BJ (cell line): Measurements from ENCODE around the gene CCDC117. TPM values are rescaled to one million over a fixed set of nuclear protein-coding genes. Genes with fewer than 3 reads are reported as not detected.

Experiments used
- CTCF ChIA-PET: fragments of 350-600 bp; formaldehyde crosslinking; extraction: SDS; loops from one replicate; lab custom pipeline; 2021; ENCODE audit warnings: antibody characterized with exemption, inconsistent platforms; lab: Yijun Ruan, JAX
- POLR2A ChIA-PET: fragments of 300-600 bp; sonication (Branson Sonifier 250); formaldehyde crosslinking; extraction: SDS; loops from one replicate; lab custom pipeline; 2021; ENCODE audit warnings: antibody characterized with exemption; lab: Charles Lee
- DNase-seq: peaks from one replicate; pipeline ENCODE4 v3.0.0-alpha.2; 2011; ENCODE audit warnings: low read depth
- H3K27me3 ChIP-seq: 2 replicates; pipeline ENCODE4 v1.6.0; 2011; ENCODE audit warnings: low read length; ENCODE audit not compliant: control insufficient read depth, insufficient read depth
- H3K36me3 ChIP-seq: 2 replicates; pipeline ENCODE4 v1.5.1; 2011; ENCODE audit warnings: low read length; ENCODE audit not compliant: control insufficient read depth, insufficient read depth
- H3K4me3 ChIP-seq: 2 replicates; pipeline ENCODE4 v1.5.1; 2011; ENCODE audit warnings: low read depth, mild to moderate bottlenecking, control low read depth, low read length
- polyA plus RNA-seq: library from polyadenylated mRNA; depleted of rRNA; stranded (reverse); fragments of >200 nt; gene quantifications from 2 replicates; pipeline ENCODE4 v1.2.3, GENCODE V29; 2011
- TF ChIP-seq, protein P1 (sequence below): IDR thresholded peaks from 2 replicates; pipeline ENCODE4 v1.5.1; 2011; ENCODE audit warnings: low read depth, mild to moderate bottlenecking, control low read depth, inconsistent platforms, low read length, moderate library complexity; ENCODE audit not compliant: insufficient read depth

The CCDC117 gene
- polyA plus RNA-seq, 1 experiment: 4.5 TPM

GRCh38 chr22:28783786-28784671, 11.5 kb downstream of the CCDC117 start:
- no peak for DNase-seq
- Histone ChIP-seq H3K27me3 (no peaks in the 10 kb centered on the region), H3K36me3 (peaks cover 18% of the 10 kb centered on the region), H3K4me3 (no peak overlapping the region)
- CTCF ChIA-PET: interaction anchor here (0.7 to 2.0 kb wide), 5 partner anchors 11 to 158 kb away, joined by 3 to 7 read pairs (median 4); partner anchors contain the start of gene CCDC117
- TF ChIP-seq, protein P1, sequence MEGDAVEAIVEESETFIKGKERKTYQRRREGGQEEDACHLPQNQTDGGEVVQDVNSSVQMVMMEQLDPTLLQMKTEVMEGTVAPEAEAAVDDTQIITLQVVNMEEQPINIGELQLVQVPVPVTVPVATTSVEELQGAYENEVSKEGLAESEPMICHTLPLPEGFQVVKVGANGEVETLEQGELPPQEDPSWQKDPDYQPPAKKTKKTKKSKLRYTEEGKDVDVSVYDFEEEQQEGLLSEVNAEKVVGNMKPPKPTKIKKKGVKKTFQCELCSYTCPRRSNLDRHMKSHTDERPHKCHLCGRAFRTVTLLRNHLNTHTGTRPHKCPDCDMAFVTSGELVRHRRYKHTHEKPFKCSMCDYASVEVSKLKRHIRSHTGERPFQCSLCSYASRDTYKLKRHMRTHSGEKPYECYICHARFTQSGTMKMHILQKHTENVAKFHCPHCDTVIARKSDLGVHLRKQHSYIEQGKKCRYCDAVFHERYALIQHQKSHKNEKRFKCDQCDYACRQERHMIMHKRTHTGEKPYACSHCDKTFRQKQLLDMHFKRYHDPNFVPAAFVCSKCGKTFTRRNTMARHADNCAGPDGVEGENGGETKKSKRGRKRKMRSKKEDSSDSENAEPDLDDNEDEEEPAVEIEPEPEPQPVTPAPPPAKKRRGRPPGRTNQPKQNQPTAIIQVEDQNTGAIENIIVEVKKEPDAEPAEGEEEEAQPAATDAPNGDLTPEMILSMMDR: no peak
- POLR2A ChIA-PET: interaction anchor here (0.6 kb wide), 1 partner anchor 14 kb away, joined by 4 read pairs; no protein-coding TSS in a partner anchor

GRCh38 chr22:28788601-28789000, 16.1 kb downstream of the CCDC117 start:
- TF ChIP-seq, protein P1: no peak
- Histone ChIP-seq H3K27me3 (no peaks in the 10 kb centered on the region), H3K36me3 (peaks cover 12% of the 10 kb centered on the region), H3K4me3 (no peak overlapping the region)
- CTCF ChIA-PET: interaction anchor here (1.0 to 1.7 kb wide), 2 partner anchors 9 to 253 kb away, joined by 3 to 4 read pairs; no protein-coding TSS in a partner anchor
- POLR2A ChIA-PET: interaction anchor here (0.6 kb wide), 1 partner anchor 263 kb away, joined by 8 read pairs; no protein-coding TSS in a partner anchor
- no peak for DNase-seq

GRCh38 chr22:28791124-28791523, 18.6 kb downstream of the CCDC117 start:
- H3K4me3 ChIP-seq: no peak overlapping the region
- POLR2A ChIA-PET: no interaction called here
- H3K27me3 ChIP-seq: no peaks in the 10 kb centered on the region
- DNase-seq: no peak
- CTCF ChIA-PET: no interaction called here
- TF ChIP-seq, protein P1: no peak
- H3K36me3 ChIP-seq: peaks cover 14% of the 10 kb centered on the region

DNA sequence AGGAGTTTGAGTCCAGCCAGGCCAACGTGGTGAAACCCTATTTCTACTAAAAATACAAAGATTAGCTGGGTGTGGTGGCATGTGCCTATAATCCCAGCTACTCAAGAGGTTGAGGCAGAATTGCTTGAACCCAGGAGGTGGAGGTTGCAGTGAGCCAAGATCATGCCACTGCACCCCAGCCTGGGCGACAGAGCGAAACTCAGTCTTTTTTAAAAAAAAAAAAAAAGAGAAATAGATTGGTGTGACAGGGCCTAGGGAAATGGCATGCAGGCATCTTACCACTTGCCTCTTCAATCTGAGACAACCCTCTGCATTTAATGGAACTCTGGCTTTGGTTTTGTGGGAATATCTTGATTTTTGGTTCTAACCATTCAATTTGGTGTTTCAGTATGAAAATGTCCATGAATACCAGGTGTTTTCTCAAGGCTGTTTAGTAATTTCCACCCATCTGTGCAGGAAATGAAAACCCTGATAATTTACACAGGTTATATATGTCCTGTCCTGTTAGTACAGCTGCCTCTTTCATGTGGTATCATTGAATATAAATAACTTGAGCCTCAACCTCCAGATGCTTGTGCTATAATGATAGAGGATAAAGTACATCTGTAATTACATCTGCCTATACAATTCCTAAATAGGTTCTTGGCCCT, 19.5 kb downstream of the CCDC117 start:
- TF ChIP-seq, protein P1: no peak
- H3K4me3 ChIP-seq: no peak overlapping the region
- ChIA-PET POLR2A (no interaction called here), CTCF (no interaction called here)
- DNase-seq: no peak
- H3K36me3 ChIP-seq: peaks cover 17% of the 10 kb centered on the region
- H3K27me3 ChIP-seq: no peaks in the 10 kb centered on the region
